Adrenal gland (tissue), 5 donors: Measurements from ENCODE around the gene SAMD9L.

Experiments
- CTCF ChIP-seq, 6 experiments: fragments of 450-650 bp in 4 of 6; fragments of 200-600 bp in 2 of 6; sonication (generic) in 1 of 6; IDR thresholded peaks; 1 replicate in 5 of 6; 2 replicates in 1 of 6; pipeline versions ENCODE4 v1.5.1 to v1.8.0; 2016 to 2021; ENCODE audit warnings: antibody characterized with exemption in 6 of 6, mild to moderate bottlenecking in 2 of 6, moderate library complexity in 1 of 6
- POLR2A ChIP-seq, 2 donors: fragments of 450-650 bp; IDR thresholded peaks; one replicate each; pipeline ENCODE4 v1.6.1; 2017; ENCODE audit warnings: antibody characterized with exemption in 2 of 2, mild to moderate bottlenecking in 2 of 2, moderate library complexity in 1 of 2
- donor health status: DM: no; HTN: no; CAD: no.

- no peak for TF ChIP-seq CTCF (IDR thresholded peaks at IDR 0.05)
- no peak for TF ChIP-seq POLR2A (IDR thresholded peaks at IDR 0.05)
Observed at GRCh38 chr7:93145354-93145753, 2.8 kb downstream of the SAMD9L start.
